HCT116 (cell line): Measurements from ENCODE around the gene CASQ1. TPM values are rescaled to one million over a fixed set of nuclear protein-coding genes. Genes with fewer than 3 reads are reported as not detected.

Source experiments
- ATAC-seq: fragments of 200-7000 bp; cut with Tn5 transposase; 2 replicates; pipeline ENCODE4 v1.9.1; 2020; ENCODE audit warnings: mild to moderate bottlenecking, moderate library complexity
- BruUV-seq: library from RNA; stranded (reverse); fragments of 400-500 nt; replicated peaks from 2 replicates; lab custom pipeline; 2021; lab: Mats Ljungman, UMichigan
- CTCF ChIA-PET: fragments of 300-600 bp; sonication (Branson Sonifier 250); formaldehyde crosslinking; loops from one replicate; lab custom pipeline; 2021; ENCODE audit warnings: antibody characterized with exemption; lab: Charles Lee
- POLR2A ChIA-PET: fragments of 300-600, 350-600 bp; sonication (Branson Sonifier 250); formaldehyde crosslinking; loops from one replicate; lab custom pipeline; 2021; ENCODE audit warnings: antibody characterized with exemption; lab: Charles Lee
- RAD21 ChIA-PET, 2 experiments: fragments of 300-600 bp; sonication (Branson Sonifier 250); formaldehyde crosslinking; loops; one replicate each; lab custom pipeline; 2023; ENCODE audit warnings: low total read pairs in 2 of 2; ENCODE audit not compliant: uncharacterized antibody in 2 of 2, unreplicated experiment in 2 of 2, low non-redundant PET in 1 of 2; lab: Charles Lee
- DNase-seq: peaks from one replicate; pipeline ENCODE4 v3.0.0-alpha.2; 2010; ENCODE audit warnings: low read depth, low spot score
- H2AFZ ChIP-seq: fragments of 200-600 bp; shearing (Covaris generic), sonication (generic); 2 replicates; pipeline ENCODE4 v1.6.1; 2017; ENCODE audit warnings: low read depth, mixed run types, mixed read lengths, antibody characterized with exemption, low read length; ENCODE audit not compliant: poor library complexity, severe bottlenecking
- H3K27ac ChIP-seq: 2 replicates; pipeline ENCODE4 v1.5.1; 2012; ENCODE audit warnings: low read depth, low read length
- H3K27me3 ChIP-seq: fragments of 200-600 bp; sonication (generic); 2 replicates; pipeline ENCODE4 v1.6.1; 2016; ENCODE audit warnings: mixed run types, low read length, mixed read lengths; ENCODE audit not compliant: insufficient read depth
- H3K36me3 ChIP-seq, 2 experiments: fragments of 200-500 bp in 1 of 2; fragments of 200-600 bp in 1 of 2; sonication (Bioruptor generic) in 1 of 2; sonication (generic) in 1 of 2; 2 replicates each; pipeline versions ENCODE4 v1.5.1 to v1.6.1; 2014 to 2016; ENCODE audit warnings: low read length in 2 of 2, inconsistent platforms in 1 of 2, mixed read lengths in 1 of 2, mixed run types in 1 of 2; ENCODE audit not compliant: insufficient read depth in 2 of 2, control insufficient read depth in 1 of 2
- H3K4me1 ChIP-seq, 2 experiments: fragments of 200-600 bp in 1 of 2; sonication (generic) in 1 of 2; 2 replicates each; pipeline versions ENCODE4 v1.5.1 to v1.6.1; 2012 to 2017; ENCODE audit warnings: low read length in 2 of 2, inconsistent platforms in 1 of 2, mild to moderate bottlenecking in 1 of 2, mixed read lengths in 1 of 2, mixed run types in 1 of 2, moderate library complexity in 1 of 2; ENCODE audit not compliant: insufficient read depth in 2 of 2, control insufficient read depth in 1 of 2
- H3K4me2 ChIP-seq: fragments of 200-600 bp; sonication (generic); 2 replicates; pipeline ENCODE4 v1.6.1; 2017; ENCODE audit warnings: mixed run types, low read length, mixed read lengths
- H3K4me3 ChIP-seq, 2 experiments: fragments of 200-600 bp in 1 of 2; sonication (generic) in 1 of 2; replicated peaks in 1 of 2; 2 replicates each; pipeline ENCODE4 v1.5.1; 2011 to 2016; ENCODE audit warnings: low read length in 2 of 2, control low read depth in 1 of 2, low read depth in 1 of 2, mild to moderate bottlenecking in 1 of 2, mixed read lengths in 1 of 2, mixed run types in 1 of 2
- H3K79me2 ChIP-seq: fragments of 200-600 bp; sonication (generic); 2 replicates; pipeline ENCODE4 v1.6.1; 2017; ENCODE audit warnings: mild to moderate bottlenecking, mixed run types, low read length, moderate library complexity, mixed read lengths; ENCODE audit not compliant: insufficient read depth
- H3K9ac ChIP-seq: fragments of 200-600 bp; sonication (generic); 2 replicates; pipeline ENCODE4 v1.6.1; 2016; ENCODE audit warnings: low read length, mixed read lengths
- H3K9me2 ChIP-seq: fragments of 200-600 bp; sonication (generic), shearing (Covaris generic); 2 replicates; pipeline ENCODE4 v1.6.1; 2017; ENCODE audit warnings: mixed run types, mild to moderate bottlenecking, moderate library complexity; ENCODE audit not compliant: insufficient read depth
- H3K9me3 ChIP-seq, 2 experiments: fragments of 200-500 bp in 1 of 2; fragments of 200-600 bp in 1 of 2; sonication (Bioruptor generic) in 1 of 2; sonication (generic) in 1 of 2; 2 replicates each; pipeline ENCODE4 v1.6.1; 2014 to 2017; ENCODE audit warnings: low read length in 2 of 2, mixed read lengths in 2 of 2, inconsistent platforms in 1 of 2, low read depth in 1 of 2, mild to moderate bottlenecking in 1 of 2, mixed run types in 1 of 2, moderate library complexity in 1 of 2; ENCODE audit not compliant: control insufficient read depth in 1 of 2, insufficient read depth in 1 of 2
- H4K20me1 ChIP-seq: fragments of 200-600 bp; sonication (generic), shearing (Covaris generic); 2 replicates; pipeline ENCODE4 v1.6.1; 2017; ENCODE audit warnings: mixed run types, mild to moderate bottlenecking, moderate library complexity; ENCODE audit not compliant: insufficient read depth
- CBX3 ChIP-seq: IDR thresholded peaks from 2 replicates; pipeline ENCODE4 v1.6.1; 2012; ENCODE audit warnings: low read depth
- CEBPB ChIP-seq: IDR thresholded peaks from 2 replicates; pipeline ENCODE4 v1.6.1; 2012; ENCODE audit warnings: low read depth
- EGR1 ChIP-seq: IDR thresholded peaks from 2 replicates; pipeline ENCODE4 v1.6.1; 2012; ENCODE audit warnings: low read depth
- ELF1 ChIP-seq: IDR thresholded peaks from 2 replicates; pipeline ENCODE4 v1.6.1; 2012; ENCODE audit warnings: low read depth, borderline replicate concordance
- EZH2 ChIP-seq: fragments of 200-600 bp; sonication (generic); IDR thresholded peaks from 2 replicates; pipeline ENCODE4 v1.6.1; 2017; ENCODE audit warnings: antibody characterized with exemption, mixed run types
- EZH2phosphoT487 ChIP-seq: fragments of 200-600 bp; IDR thresholded peaks from 2 replicates; pipeline ENCODE4 v1.6.1; 2018; ENCODE audit warnings: antibody characterized with exemption, borderline replicate concordance
- FOSL1 ChIP-seq: IDR thresholded peaks from 2 replicates; pipeline ENCODE4 v1.6.1; 2012; ENCODE audit warnings: low read depth
- JUND ChIP-seq: IDR thresholded peaks from 2 replicates; pipeline ENCODE4 v1.6.1; 2012
- POLR2A ChIP-seq: IDR thresholded peaks from 2 replicates; pipeline ENCODE4 v1.7.0; 2011; ENCODE audit warnings: borderline replicate concordance; ENCODE audit not compliant: insufficient read depth, insufficient read length; ENCODE audit errors: extremely low read depth
- SP1 ChIP-seq: IDR thresholded peaks from 2 replicates; pipeline ENCODE4 v1.6.1; 2012; ENCODE audit warnings: low read depth
- SRF ChIP-seq: IDR thresholded peaks from 2 replicates; pipeline ENCODE4 v1.6.1; 2012; ENCODE audit warnings: low read depth
- TCF7L2 ChIP-seq: IDR thresholded peaks from 2 replicates; pipeline ENCODE4 v1.7.0; 2011; ENCODE audit warnings: borderline replicate concordance, inconsistent platforms; ENCODE audit not compliant: insufficient read depth, insufficient read length; ENCODE audit errors: extremely low read depth
- YY1 ChIP-seq: IDR thresholded peaks from 2 replicates; pipeline ENCODE4 v1.6.1; 2011; ENCODE audit warnings: low read length, low read depth, moderate library complexity, mild to moderate bottlenecking; ENCODE audit not compliant: insufficient replicate concordance; ENCODE audit errors: extremely low read depth
- ZFX ChIP-seq: fragments of 450-650 bp; IDR thresholded peaks from 2 replicates; pipeline ENCODE4 v1.6.1; 2017
- ZNF274 ChIP-seq: fragments of 200-500 bp; sonication (Bioruptor generic); IDR thresholded peaks from 2 replicates; pipeline ENCODE4 v1.6.1; 2014; ENCODE audit warnings: mild to moderate bottlenecking, low read depth, low read length, inconsistent platforms
- intact Hi-C: fragments of 100-400 bp; cut with micrococcal nuclease; formaldehyde crosslinking; loops from 2 replicates; pipeline ENCODE4 v1.10.0; 2022
- total RNA-seq: library from RNA; stranded (reverse); gene quantifications from one replicate; pipeline ENCODE4 v1.2.1, GENCODE V29; 2021; ENCODE audit not compliant: unreplicated experiment
- TF ChIP-seq, protein P1 (sequence below): IDR thresholded peaks from 2 replicates; pipeline ENCODE4 v1.6.1; 2012
- TF ChIP-seq, protein P2 (sequence below): IDR thresholded peaks from 2 replicates; pipeline ENCODE4 v1.6.1; 2012
- TF ChIP-seq, protein P3 (sequence below): IDR thresholded peaks from 2 replicates; pipeline ENCODE4 v1.6.1; 2012; ENCODE audit warnings: low read depth

CASQ1 gene
- total RNA-seq, 1 experiment from 2014 or later, result not detected

DNA sequence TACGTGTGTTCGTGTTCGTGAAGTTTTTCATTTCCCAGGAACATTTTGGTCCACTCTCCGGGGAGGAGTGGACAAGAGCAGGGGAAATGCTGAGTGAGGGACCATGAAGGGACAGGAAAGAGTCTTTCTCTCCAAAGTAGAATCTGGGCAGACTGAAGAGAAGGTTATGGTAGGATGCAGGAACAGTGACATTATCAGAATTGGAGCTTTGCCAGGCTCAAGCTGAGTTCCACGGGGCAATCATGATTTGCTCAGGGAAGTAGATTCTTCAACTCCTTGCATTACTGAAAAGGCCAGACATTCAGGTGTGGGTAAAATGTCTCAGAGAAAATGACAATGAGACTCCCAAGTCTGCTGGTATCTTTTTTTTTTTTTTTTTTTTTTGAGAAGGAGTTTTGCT is 22.4 kb upstream of the CASQ1 start:
- Histone ChIP-seq H2AFZ (no peak overlapping the region), H3K9me2 (no peaks in the 10 kb centered on the region), H3K27ac (no peak overlapping the region), H3K36me3 (no peaks in the 10 kb centered on the region), H3K4me3 (no peak overlapping the region), H3K9me3 (no peaks in the 10 kb centered on the region), H3K4me1 (no peaks in the 10 kb centered on the region), H3K27me3 (no peaks in the 10 kb centered on the region; the same call in 1 of the 2 replicates), H3K79me2 (no peaks in the 10 kb centered on the region), H3K4me2 (no peak overlapping the region), H3K9ac (no peak overlapping the region), H4K20me1 (no peaks in the 10 kb centered on the region)
- no peak for DNase-seq
- no TSS peak for BruUV-seq
- CTCF ChIA-PET, result interaction anchor here (0.7 kb wide), 1 partner anchor 84 kb away, joined by 3 read pairs; no protein-coding TSS in a partner anchor
- TF ChIP-seq YY1 (no peak), CBX3 (no peak), ZNF274 (no peak), ZFX (no peak), SP1 (no peak), SRF (no peak), JUND (no peak)
- TF ChIP-seq, protein P1, sequence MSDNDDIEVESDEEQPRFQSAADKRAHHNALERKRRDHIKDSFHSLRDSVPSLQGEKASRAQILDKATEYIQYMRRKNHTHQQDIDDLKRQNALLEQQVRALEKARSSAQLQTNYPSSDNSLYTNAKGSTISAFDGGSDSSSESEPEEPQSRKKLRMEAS, result no peak
- intact Hi-C loops, result no loop called here
- POLR2A ChIA-PET, result no interaction called here
- RAD21 ChIA-PET, result no interaction called here
- no peak for ATAC-seq

DNA sequence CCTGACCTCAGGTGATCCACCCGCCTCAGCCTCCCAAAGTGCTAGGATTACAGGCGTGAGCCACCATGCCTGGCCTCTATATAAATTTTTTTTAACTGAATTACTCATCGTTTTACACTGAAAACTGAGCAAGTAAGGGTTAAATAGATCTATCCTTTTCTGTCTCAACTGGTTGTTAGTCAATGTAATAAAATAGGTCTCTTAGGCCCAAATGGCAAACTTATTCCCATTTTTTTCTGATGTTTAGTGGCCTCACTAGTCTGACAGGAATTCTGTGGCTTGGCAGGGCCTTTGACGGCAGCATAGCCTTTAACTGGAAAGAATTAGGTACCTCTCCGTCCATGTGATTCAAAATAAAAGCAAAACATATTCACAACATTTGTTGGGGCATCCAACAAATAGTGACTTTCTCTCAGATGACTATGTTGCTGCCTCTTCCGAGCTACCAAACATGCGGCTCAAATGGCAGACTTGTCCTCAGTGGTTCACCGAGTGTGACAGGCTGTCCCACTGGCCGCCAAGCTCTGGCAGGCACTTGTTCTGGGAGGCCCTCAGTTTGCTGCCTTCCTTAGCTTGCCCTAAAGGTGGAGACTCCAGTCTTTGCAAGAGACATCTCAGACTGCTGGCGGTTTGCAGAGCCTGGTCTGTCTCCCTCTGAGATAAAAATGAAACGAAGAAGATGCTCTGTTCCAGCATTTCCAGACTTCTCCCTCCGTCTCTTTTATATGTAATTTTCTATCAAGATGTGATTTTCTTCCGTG is 21.6 kb upstream of the CASQ1 start:
- DNase-seq (no peak), ATAC-seq (no peak)
- H3K4me3 ChIP-seq, result no peak overlapping the region
- H3K9me2 ChIP-seq, result no peaks in the 10 kb centered on the region
- no peak overlapping the region for H3K4me2 ChIP-seq
- ChIA-PET POLR2A (no interaction called here), CTCF (no interaction called here), RAD21 (no interaction called here)
- H3K9ac ChIP-seq, result no peak overlapping the region
- H2AFZ ChIP-seq, result no peak overlapping the region
- no peaks in the 10 kb centered on the region; the same call in 1 of the 2 replicates for H3K27me3 ChIP-seq
- no TSS peak for BruUV-seq
- H3K4me1 ChIP-seq, result no peaks in the 10 kb centered on the region
- intact Hi-C loops, result no loop called here
- H3K9me3 ChIP-seq, result no peaks in the 10 kb centered on the region
- no peaks in the 10 kb centered on the region for H3K36me3 ChIP-seq
- no peaks in the 10 kb centered on the region for H4K20me1 ChIP-seq
- no peak overlapping the region for H3K27ac ChIP-seq
- H3K79me2 ChIP-seq, result no peaks in the 10 kb centered on the region
- TF ChIP-seq, protein P2, sequence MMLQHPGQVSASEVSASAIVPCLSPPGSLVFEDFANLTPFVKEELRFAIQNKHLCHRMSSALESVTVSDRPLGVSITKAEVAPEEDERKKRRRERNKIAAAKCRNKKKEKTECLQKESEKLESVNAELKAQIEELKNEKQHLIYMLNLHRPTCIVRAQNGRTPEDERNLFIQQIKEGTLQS, result no peak
- no peak for TF ChIP-seq TCF7L2
- no peak for TF ChIP-seq CEBPB
- no peak for TF ChIP-seq JUND
- no peak for TF ChIP-seq EGR1
- no peak for TF ChIP-seq SRF
- no peak for TF ChIP-seq FOSL1
- TF ChIP-seq EZH2phosphoT487, result no peak
- TF ChIP-seq SP1, result no peak
- TF ChIP-seq EZH2, result no peak
- TF ChIP-seq, protein P3, sequence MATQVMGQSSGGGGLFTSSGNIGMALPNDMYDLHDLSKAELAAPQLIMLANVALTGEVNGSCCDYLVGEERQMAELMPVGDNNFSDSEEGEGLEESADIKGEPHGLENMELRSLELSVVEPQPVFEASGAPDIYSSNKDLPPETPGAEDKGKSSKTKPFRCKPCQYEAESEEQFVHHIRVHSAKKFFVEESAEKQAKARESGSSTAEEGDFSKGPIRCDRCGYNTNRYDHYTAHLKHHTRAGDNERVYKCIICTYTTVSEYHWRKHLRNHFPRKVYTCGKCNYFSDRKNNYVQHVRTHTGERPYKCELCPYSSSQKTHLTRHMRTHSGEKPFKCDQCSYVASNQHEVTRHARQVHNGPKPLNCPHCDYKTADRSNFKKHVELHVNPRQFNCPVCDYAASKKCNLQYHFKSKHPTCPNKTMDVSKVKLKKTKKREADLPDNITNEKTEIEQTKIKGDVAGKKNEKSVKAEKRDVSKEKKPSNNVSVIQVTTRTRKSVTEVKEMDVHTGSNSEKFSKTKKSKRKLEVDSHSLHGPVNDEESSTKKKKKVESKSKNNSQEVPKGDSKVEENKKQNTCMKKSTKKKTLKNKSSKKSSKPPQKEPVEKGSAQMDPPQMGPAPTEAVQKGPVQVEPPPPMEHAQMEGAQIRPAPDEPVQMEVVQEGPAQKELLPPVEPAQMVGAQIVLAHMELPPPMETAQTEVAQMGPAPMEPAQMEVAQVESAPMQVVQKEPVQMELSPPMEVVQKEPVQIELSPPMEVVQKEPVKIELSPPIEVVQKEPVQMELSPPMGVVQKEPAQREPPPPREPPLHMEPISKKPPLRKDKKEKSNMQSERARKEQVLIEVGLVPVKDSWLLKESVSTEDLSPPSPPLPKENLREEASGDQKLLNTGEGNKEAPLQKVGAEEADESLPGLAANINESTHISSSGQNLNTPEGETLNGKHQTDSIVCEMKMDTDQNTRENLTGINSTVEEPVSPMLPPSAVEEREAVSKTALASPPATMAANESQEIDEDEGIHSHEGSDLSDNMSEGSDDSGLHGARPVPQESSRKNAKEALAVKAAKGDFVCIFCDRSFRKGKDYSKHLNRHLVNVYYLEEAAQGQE, result no peak
- no peak for TF ChIP-seq ZNF274
- no peak for TF ChIP-seq POLR2A
- no peak for TF ChIP-seq ELF1
- TF ChIP-seq ZFX, result no peak
